GM18498 (cell line): Measurements from ENCODE around the gene TNFRSF1B.

Experiments
- ATAC-seq: cut with Tn5 transposase; IDR thresholded peaks from one replicate; pipeline ENCODE4 v1.9.1; 2021; ENCODE audit warnings: mild to moderate bottlenecking, moderate library complexity; ENCODE audit not compliant: unreplicated experiment

Gene TNFRSF1B

DNA sequence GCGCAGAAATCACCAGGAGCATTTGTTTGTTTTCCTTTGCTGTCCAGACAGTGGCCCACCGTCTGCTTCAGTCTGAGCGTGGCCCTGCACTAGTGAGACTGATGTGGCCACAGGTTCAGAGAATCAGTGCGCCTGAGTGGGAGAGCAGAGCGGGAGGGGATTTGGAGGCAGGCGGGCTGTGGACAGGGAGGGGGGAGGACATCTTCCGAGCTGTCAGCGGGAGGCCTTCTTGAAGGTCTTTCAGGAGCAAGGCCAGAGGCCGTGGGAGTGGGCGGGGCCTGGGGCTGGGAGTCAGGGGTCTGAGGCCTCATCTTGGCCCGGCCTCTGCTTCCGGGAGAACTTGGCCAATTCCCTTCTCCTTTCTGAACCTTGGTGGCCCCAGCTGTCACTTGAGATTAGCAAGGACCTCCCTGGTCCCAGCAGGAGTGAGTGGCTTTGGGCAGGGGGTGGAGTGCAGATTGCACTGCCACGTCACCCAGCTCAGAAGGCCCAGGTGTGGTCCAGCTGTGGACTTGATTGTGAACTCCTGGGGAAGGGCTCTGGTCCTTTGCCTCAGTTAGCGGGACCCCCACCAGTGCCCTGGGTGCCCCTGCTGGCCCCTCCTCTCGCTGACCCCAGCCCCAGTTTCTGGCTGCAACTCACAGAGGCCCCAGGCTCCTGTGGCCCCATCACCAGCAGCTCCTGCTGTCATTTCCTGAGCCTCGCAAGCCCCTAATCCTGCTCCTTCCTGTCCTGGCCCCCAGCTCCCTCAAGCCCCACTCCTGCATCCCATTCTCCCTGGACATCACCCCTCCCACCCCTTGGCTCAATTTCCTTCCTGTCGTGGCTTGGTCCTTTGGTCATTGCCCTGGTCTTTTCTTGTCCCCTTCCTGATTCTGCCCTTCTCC is 8.4 kb downstream of the TNFRSF1B start:
- ATAC-seq, result no peak

DNA sequence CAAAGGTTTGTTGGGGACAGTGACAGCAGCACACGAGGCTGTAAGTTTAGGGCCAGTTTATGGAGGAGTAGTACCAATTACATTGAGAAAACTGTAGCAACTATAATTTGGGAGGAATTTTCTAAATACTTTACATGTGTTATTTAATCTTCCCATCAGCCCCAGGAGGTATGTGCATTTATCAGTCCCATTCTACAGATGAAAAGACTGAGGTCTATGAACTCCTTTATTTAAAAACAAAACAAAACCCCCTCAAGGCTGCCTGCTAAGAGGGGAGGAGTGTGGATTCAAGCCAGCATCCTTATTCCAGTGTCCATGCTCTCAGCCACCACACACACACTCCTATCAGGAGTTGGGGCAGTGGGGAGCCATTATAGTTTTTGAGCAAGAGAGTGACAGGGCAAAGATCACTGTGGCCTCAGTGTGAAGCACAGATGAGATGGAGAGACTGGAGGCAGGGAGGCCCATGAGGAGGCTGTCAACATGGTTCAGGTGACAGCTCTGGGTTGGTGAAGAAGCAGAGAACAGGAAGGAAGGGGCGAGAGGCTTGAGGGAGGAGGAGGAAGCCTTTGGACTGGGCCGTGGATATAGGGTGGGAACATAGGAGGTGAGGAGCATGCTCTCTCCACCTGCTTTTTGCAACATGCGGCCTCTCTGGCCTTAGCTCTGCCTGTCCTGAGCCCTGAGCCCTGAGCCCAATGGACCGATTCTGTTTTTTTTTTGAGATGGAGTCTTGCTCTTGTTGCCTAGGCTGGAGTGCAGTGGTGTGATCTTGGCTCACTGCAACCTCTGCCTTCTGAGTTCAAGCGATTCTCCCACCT is 9.7 kb downstream of the TNFRSF1B start:
- ATAC-seq, result no peak

DNA sequence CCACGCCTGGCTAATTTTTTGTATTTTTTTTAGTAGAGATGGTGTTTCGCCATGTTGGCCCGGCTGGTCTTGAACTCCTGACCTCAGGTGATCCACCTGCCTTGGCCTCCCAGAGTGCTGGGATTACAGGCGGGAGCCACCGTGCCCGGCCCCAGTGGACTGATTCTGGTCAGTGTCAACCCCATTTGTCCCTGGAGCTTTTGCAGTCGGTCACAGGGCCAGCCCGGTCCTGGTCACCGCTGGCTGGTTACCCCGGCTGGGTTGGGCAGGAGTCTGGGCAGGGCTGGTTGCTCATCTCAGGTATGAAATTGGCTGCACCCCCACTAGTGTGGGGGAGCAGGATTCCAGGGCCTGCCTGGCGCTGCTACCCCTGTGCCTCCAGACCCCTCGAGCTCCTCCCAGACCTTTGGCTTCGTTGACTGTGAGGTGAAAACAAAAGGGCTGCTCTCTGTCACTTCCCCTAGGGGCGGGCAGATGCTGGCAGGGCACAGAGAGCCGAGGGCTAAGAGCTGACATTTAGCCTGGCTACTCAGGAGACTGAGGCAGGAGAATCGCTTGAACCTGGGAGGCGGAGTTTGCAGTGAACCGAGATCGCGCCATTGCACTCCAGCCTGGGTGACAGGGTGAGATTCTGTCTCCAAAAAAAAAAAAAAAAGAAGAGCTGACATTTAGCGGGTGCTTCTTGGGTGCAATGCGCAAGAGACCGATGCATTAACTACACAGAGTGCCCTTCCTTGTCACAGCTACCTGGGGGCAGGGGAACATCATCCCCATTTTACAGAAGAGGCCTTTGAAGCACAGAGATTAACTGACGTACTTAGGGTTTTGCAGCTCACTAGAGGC is 10.6 kb downstream of the TNFRSF1B start:
- no peak for ATAC-seq

DNA sequence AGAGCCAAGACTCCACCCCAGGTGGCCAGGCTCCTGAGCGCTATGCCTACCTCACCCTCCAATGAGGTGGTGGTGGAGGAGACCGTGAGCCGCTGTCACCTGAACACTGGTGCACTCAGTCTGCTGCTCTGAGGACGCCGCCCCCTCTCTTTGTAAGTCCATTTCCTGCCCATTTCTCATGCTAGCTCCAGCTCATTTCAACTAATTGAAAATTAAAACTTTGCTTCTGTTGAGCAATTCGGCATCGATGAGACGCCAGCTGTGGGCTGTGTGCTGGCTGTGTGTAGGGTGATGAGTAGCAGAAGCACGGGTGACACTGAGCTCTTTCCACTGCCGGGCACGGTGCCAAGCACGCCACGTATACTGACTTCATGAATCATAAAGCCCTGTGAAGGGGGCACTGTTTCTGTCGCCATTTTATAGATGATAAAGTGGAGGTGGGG is 11.2 kb downstream of the TNFRSF1B start:
- ATAC-seq, result no peak

GRCh38 chr1:12178511-12178910 is 11.7 kb downstream of the TNFRSF1B start:
- no peak for ATAC-seq

DNA sequence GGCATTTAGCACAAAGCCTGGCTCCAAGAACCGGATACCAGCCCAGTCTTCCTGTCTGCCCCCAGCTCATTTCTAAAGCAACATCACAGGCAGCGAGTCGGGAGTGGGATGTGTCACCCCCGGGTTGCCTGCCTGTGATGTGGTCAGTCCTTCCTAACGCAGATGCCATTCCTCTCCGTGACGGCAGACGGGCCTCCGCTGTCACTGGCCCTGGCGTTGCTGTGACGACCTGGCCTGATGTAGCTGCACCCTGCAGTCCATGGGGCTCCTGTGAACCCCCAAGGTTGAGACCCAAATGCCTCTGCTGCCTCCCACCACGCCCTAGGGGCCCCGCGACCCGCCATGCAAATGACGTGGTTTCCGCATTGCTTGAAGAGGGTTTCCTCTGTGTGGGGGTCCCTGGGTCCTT is 12.3 kb downstream of the TNFRSF1B start:
- no peak for ATAC-seq

GRCh38 chr1:12179676-12180075 is 12.9 kb downstream of the TNFRSF1B start:
- ATAC-seq, result no peak

DNA sequence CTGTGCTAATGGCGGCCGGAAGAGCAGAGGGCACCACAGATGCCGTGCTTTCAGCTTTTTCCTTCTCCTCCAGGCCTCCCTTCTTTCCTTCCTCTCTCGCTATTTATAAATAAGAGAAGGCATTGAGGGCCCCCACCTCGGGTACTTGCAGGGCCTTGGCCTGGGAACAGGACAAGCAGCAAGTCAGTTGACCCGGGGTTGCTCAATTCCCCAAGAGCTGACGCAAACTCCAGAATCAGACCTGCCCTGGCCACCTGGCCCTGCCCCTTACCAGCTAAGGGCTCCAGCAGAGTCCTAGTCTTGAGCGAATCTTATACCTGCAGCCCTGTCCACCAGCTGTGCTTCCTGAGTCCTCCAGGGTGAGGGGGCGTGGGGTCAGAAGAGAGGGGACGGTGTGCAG is 13.5 kb downstream of the TNFRSF1B start:
- ATAC-seq, result no peak

GRCh38 chr1:12180903-12181302 is 14.1 kb downstream of the TNFRSF1B start:
- ATAC-seq, result no peak

- no peak for ATAC-seq
Measured at GRCh38 chr1:12181568-12181967, 14.8 kb downstream of the TNFRSF1B start.

DNA sequence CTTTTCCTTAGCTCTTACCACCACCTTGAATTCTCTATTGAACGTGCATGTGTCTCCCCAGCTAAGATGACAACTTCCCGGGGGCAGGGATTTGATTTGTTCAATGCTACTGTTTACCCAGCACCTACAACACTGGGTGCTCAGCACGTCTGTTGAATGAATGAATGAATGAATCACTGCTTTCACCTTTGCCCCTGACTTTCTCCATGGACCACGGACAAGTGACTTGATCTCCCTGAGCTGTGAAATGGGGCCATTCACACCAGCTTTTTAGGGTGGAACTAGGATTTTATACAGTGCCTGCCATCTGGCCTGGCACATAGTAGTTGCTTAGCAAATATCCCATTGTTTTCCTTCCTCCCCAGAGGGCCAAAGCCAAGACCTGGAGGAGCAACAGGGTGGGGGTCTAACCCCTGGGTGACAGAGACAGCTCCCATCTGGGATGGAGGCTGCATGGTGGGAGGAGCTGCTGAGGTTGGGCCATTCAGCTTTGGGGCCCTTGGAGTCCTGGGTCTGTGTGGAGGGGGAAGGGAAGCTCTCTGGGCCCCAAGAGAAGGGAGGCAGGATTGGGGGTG is 15.7 kb downstream of the TNFRSF1B start:
- no peak for ATAC-seq

DNA sequence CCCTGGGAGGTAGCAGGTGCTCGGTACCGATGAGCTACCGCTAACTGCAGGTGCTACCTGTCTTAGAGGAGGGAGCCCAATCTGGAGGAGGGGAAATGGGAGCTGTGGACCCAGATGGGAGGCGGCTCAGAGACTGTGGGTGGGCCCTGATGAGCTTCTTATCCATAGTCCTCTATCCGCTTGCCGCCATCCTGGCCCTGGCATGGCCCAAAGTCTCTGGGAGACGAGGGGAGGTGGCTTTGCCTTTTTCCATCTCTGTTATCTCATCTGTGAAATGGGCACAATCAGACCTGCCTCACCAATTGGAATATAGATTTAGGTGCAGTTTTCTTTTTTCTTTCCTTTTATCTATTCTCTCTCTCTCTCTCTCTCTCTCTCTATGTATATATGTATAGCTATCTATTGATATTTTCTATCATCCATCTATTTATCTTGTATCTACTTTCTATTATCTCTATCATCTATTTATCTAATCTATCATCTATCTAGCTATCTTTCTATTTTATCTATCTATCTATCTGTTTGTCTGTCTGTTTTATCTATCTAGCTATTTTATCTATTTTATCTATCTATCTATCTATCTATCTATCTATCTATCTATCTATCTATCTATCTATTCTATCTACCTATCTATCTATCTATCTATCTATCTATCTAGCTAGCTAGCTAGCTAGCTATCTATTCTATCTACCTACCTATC is 16.5 kb downstream of the TNFRSF1B start:
- ATAC-seq, result no peak

DNA sequence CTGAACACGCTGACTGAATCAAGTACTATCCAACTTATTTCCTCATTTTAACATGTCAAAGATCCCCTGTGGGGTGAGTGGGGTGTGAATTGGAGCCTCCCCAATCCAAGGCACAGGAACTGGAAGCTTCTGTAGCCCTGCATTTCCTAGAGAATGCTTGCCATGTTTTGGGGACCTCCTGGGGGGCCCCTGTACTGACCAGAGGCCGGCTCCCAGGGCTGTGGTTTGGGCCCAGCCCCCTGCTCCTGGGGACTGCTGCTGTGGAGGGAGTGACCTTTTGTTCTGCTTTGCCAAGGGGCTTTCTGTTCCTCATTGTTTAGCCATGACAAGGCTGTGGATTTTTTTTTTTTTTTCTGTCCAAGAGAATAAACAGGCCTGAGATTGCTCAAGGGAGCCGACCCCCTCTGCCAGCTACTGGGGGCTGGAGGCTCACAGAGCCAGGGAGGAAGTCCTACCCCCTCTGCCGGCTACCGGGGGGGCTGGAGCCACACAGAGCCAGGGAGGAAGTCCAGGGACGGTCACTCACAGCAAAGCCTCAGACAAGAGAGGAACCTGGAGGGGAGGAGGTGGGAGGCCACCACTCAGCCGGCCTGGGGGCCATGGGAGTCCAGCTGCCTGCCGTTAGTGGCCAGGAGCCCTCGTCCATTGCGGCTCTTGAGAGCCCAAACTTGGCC is 17.4 kb downstream of the TNFRSF1B start:
- ATAC-seq, result no peak

GRCh38 chr1:12185036-12185917 is 18.5 kb downstream of the TNFRSF1B start:
- ATAC-seq, result no peak

DNA sequence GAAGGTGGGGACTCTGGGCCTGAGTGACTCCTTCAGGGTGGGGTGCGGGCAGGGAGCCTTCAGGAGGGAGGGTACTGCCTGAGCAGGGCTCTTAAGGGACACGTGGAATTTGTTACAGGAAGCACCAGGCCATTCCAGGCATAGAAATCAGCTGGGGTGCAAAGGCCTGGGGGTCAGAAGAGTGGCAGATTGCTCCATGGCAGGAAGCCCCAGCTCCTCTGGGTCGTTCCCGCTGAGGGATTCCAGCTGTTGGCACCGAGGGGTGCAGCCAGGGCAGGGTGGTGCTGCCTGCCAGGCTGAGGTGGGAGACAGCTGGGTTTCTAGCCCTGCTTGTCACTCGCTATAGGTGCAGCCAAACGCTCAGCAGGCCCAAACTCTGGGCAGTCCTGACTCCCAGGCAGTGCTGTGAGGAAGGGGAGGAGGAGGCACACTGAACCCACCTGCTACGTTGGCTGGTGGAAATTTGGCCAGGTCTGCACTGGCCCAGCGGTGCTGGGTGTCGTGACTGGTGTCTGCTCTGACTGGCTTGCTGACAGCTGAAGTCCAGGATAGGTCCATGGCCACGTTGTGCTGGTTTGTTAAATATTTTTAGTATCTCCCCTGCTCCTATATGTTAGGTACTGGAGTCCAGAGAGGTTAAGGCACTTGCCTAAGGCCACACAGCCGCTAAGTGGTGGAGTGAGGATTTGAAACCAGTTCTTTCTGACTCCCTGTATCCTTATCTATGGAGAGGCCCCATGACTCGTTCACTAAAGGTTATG is 19.3 kb downstream of the TNFRSF1B start:
- no peak for ATAC-seq

GRCh38 chr1:12186679-12186985 is 19.8 kb downstream of the TNFRSF1B start:
- no peak for ATAC-seq

DNA sequence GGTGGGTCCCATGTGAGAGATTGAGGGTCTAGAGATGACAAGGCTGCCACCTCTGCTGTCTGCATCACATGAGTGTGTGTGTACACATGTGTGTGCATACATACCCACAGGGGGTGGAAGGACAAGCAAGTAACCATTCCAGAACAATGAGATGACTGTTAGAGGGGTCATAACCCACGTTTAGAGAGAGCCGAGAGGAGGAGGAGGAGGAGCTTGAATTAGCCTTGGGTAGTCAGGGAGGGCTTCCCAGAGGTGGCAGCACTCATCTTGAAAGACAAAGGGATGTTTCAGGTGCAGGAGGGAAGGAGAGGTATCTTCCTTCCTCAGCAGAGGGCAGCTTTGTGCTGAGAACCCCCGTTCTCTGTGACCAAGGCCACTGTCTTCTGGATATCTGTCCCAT is 21.3 kb downstream of the TNFRSF1B start:
- ATAC-seq, result no peak
